OCI-LY3 (cell line): ENCODE data around the gene TICAM1.

ENCODE experiments used
- EZH2phosphoT487 ChIP-seq: fragments of 200-600 bp; shearing (Covaris generic); IDR thresholded peaks from 2 replicates; pipeline ENCODE4 v1.6.1; 2018; ENCODE audit warnings: antibody characterized with exemption, mixed run types, low read depth
- TF ChIP-seq, protein P1 (sequence below): fragments of 200-600, 300-600 bp; sonication (generic); IDR thresholded peaks from 2 replicates; pipeline ENCODE4 v1.5.1; 2014; ENCODE audit warnings: antibody characterized with exemption, low read length, low read depth

DNA sequence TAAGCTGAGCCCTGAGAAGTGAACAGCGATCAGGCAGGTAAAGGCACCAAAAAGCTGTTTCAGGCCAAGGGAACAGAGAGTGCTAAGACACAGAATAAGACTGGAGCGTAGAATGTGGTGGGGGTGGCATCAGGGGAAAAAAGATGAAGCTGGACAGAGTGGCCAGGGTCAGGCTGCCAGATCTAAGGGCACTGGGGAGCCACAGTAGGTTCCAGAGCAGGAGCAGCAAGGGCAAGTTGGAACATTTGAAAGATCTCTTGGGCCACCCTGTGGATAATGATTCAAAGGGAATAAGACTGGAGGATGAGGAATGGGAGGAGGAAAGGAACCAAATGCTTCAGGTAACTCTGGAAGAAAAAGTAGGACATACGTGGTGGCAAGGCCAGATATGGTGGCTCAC is 42.4 kb upstream of the TICAM1 start:
- TF ChIP-seq, protein P1, sequence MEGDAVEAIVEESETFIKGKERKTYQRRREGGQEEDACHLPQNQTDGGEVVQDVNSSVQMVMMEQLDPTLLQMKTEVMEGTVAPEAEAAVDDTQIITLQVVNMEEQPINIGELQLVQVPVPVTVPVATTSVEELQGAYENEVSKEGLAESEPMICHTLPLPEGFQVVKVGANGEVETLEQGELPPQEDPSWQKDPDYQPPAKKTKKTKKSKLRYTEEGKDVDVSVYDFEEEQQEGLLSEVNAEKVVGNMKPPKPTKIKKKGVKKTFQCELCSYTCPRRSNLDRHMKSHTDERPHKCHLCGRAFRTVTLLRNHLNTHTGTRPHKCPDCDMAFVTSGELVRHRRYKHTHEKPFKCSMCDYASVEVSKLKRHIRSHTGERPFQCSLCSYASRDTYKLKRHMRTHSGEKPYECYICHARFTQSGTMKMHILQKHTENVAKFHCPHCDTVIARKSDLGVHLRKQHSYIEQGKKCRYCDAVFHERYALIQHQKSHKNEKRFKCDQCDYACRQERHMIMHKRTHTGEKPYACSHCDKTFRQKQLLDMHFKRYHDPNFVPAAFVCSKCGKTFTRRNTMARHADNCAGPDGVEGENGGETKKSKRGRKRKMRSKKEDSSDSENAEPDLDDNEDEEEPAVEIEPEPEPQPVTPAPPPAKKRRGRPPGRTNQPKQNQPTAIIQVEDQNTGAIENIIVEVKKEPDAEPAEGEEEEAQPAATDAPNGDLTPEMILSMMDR = no peak
- no peak for TF ChIP-seq EZH2phosphoT487
